Choroid plexus epithelial cell (primary cell): ENCODE results near the gene FAM53B.

Source experiments
- DNase-seq: peaks from one replicate; pipeline ENCODE4 v3.0.0-alpha.2; 2010; ENCODE audit warnings: low read depth
- H3K4me3 ChIP-seq: 2 replicates; pipeline ENCODE4 v1.5.1; 2011; ENCODE audit warnings: low read depth, mild to moderate bottlenecking, control low read depth, low read length, moderate library complexity
- TF ChIP-seq, protein P1 (sequence below): conservative IDR thresholded peaks from 2 replicates; pipeline ENCODE4 v1.5.1; 2011; ENCODE audit warnings: low read depth, mild to moderate bottlenecking, control low read depth, inconsistent platforms, low read length, moderate library complexity

Gene FAM53B

DNA sequence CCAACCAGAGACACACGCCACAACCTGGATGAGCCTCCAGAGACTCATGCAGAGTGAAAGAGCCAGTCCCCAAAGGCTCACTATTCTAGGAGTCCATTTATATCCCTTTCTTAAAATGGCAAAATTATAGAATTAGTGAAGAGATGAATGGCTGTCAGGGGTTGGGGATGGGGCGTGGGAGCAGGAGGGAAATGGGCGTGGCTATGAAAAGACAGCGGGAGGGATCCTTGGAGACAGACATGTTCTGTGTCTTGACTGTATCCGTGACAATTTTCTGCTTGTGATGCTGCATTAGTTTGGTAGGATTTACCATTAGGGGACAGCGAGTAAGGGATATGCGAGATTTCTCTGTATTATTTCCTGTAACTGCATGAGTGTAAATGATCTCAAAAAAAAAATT, 33.0 kb downstream of the FAM53B start:
- DNase-seq, result no peak
- TF ChIP-seq, protein P1, sequence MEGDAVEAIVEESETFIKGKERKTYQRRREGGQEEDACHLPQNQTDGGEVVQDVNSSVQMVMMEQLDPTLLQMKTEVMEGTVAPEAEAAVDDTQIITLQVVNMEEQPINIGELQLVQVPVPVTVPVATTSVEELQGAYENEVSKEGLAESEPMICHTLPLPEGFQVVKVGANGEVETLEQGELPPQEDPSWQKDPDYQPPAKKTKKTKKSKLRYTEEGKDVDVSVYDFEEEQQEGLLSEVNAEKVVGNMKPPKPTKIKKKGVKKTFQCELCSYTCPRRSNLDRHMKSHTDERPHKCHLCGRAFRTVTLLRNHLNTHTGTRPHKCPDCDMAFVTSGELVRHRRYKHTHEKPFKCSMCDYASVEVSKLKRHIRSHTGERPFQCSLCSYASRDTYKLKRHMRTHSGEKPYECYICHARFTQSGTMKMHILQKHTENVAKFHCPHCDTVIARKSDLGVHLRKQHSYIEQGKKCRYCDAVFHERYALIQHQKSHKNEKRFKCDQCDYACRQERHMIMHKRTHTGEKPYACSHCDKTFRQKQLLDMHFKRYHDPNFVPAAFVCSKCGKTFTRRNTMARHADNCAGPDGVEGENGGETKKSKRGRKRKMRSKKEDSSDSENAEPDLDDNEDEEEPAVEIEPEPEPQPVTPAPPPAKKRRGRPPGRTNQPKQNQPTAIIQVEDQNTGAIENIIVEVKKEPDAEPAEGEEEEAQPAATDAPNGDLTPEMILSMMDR, result no peak
- no peak overlapping the region for H3K4me3 ChIP-seq

DNA sequence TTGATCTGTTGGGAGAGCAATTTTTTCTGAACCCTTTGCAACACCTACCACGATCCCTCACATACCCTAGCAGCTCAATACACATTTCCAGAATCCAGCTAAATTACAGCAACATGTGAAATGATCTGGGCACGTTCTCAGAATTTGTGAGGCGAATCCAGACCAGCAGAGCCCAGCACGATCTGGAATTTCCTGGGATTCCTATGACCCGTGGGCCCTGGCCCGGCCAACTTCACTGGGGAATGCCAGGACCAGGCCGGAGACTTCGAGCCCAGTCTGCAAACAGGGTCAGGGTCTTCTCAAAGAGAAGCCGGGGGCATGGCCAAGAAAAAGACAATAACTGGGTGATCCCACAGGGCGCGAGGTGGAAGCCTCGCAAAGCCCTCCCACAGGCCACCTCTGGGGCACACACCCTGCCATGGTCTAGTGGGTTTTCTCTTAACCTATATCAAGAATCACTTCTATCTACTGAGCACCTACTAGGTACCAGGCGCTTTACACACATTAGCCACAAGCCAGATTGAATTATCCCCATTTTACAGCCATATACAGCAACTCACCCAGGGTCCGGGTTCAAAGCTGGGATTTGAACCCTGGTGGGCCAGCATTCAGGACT, 33.8 kb downstream of the FAM53B start:
- no peak for DNase-seq
- TF ChIP-seq, protein P1, result no peak
- H3K4me3 ChIP-seq, result no peak overlapping the region

DNA sequence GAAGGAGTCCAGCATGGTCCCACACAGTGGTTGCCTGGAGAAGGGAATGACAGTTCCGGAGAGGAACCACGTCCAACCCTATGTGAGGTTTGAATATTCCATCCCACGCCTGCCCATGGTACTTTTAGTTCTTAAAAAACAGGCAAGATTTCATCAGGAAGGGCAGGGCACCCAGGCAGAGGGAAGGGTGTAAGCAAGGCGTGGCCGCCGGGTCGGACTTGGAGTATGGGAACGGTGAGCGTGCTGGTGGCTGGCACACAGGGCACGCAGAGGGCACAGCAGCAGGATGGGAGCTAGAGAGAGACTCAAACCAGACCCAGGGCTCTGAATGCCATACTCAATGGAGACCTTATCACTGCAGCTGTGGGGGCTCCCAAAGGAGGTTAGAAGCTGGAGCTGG, 34.3 kb downstream of the FAM53B start:
- TF ChIP-seq, protein P1, result no peak
- no peak for DNase-seq
- H3K4me3 ChIP-seq, result no peak overlapping the region

DNA sequence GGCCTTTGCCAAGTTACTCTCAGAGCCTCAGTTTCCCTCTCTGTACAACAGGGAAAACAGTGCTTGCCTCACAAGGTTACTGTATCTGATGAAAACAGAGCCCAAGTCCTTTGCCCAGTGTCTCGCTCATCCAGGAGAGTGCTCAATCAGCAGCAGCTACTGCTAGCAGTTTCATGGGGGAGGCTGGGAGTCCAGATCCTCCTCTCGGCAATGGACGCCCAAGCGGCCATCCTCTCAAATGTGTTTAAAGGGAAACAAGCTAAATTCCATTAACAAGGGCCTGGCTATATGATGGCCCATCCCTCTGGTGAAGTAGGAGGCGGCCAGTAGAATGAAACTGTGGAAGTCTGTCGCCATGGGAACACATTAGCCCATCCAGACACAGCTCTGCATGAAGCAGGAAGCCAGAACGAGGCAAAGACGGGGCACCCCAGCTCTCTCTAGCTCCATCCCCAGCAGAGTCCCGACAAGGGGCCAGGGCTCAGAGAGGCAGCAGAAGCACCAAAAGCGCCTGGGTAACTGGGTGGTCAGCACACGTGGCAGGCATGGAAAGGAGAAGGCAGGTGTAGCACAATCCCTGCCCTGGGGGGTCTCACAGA, 35.2 kb downstream of the FAM53B start:
- DNase-seq, result peak; percentile 64
- TF ChIP-seq, protein P1, result no peak
- no peak overlapping the region for H3K4me3 ChIP-seq

DNA sequence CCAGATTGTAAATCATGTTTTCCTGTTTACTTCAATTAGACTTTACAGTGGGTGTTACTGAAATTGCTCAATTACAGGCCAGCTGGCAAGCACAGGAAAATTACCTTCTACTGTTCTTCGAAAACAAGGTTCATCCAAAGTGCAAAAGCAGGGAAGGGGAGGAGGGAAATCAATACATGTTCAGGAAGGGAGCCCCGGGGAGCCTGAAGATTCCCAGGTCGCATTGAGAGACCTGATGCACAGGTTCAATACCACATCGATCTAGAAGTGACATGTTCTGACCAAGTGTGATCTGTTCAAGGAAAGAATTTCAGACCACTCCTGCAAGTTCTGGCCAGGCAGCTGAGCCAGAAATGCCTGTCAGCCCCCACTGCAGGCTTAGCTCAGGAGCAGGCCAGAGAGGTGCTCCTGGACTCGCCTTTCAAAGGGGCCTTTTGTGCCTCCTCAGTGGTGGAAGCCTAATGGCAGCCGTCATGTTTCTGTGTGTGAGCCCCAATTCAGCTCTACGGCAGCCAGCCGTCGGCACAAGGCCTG, 35.9 kb downstream of the FAM53B start:
- H3K4me3 ChIP-seq, result no peak overlapping the region
- TF ChIP-seq, protein P1, result no peak

DNA sequence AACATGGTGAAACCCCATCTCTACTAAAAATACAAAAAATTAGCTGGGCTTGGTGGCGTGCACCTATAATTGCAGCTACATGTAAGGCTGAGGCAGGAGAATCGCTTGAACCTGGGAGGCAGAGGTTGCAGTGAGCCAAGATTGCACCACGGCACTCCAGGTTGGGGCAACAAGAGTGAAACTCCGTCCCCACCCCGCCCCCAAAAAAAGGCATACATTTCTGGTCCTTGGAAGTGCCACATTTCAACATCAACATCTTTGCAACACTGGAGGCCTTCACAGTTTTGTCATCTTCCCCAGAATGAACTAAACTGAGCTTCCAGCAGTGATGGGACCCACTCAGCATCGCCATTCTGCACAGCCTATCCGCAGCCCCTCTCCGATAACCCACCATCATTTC, 36.6 kb downstream of the FAM53B start:
- no peak overlapping the region for H3K4me3 ChIP-seq
- TF ChIP-seq, protein P1, result no peak
- DNase-seq, result no peak

More for the DNA sequence above, 35.9 kb downstream of the FAM53B start:
- peak; percentile 28 for DNase-seq

DNA sequence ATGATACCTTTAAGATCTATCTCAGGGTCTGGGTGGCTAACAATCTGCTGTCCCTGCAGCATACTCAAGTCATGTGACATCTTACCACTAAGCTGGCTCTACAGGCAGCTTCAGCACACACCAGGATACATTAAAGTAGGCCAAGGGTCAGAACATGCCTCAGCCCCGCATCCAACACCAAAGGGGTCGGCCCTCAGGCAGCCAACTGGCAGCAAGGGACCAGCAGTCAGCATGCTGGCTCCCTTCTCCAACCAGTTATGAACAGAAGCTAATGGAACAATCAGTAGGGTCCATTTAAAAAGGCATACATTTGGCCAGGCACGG, 37.1 kb downstream of the FAM53B start:
- H3K4me3 ChIP-seq, result no peak overlapping the region
- DNase-seq, result no peak
- TF ChIP-seq, protein P1, result no peak
